KOPT-K1 (cell line): ENCODE results near the gene ZNF215.

Source experiments
- H3K27ac ChIP-seq: fragments of 200-600 bp; sonication (generic); 2 replicates; pipeline ENCODE4 v1.5.1; 2016; ENCODE audit warnings: antibody characterized with exemption, mild to moderate bottlenecking, low read depth, low read length; ENCODE audit not compliant: poor library complexity, severe bottlenecking
- H3K36me3 ChIP-seq: fragments of 200-600 bp; sonication (generic); 2 replicates; pipeline ENCODE4 v1.5.1; 2017; ENCODE audit warnings: antibody characterized with exemption, mild to moderate bottlenecking, low read length, moderate library complexity; ENCODE audit not compliant: insufficient read depth
- H3K9me3 ChIP-seq: fragments of 200-600 bp; sonication (generic); 2 replicates; pipeline ENCODE4 v1.5.1; 2017; ENCODE audit warnings: antibody characterized with exemption, low read length, mild to moderate bottlenecking; ENCODE audit not compliant: insufficient read depth, poor library complexity, severe bottlenecking

ZNF215 gene

GRCh38 chr11:6988506-6988905 lies 62.3 kb downstream of the ZNF215 start:
- H3K36me3 ChIP-seq: no peaks in the 10 kb centered on the region

GRCh38 chr11:6991227-6991626 lies 65.0 kb downstream of the ZNF215 start:
- H3K36me3 ChIP-seq: no peaks in the 10 kb centered on the region
- H3K9me3 ChIP-seq: no peaks in the 10 kb centered on the region
- no peak overlapping the region for H3K27ac ChIP-seq

More at GRCh38 chr11:6988506-6988905, 62.3 kb downstream of the ZNF215 start:
- Histone ChIP-seq H3K9me3 (no peaks in the 10 kb centered on the region), H3K27ac (no peak overlapping the region)

- no peaks in the 10 kb centered on the region for H3K9me3 ChIP-seq
- H3K36me3 ChIP-seq: no peaks in the 10 kb centered on the region
- H3K27ac ChIP-seq: no peak overlapping the region
Measured at GRCh38 chr11:6992026-6992425, 65.8 kb downstream of the ZNF215 start.

- no peaks in the 10 kb centered on the region for H3K36me3 ChIP-seq
- H3K9me3 ChIP-seq: no peaks in the 10 kb centered on the region
- H3K27ac ChIP-seq: no peak overlapping the region
Measured at GRCh38 chr11:6992457-6993417, 66.5 kb downstream of the ZNF215 start.

- no peaks in the 10 kb centered on the region for H3K9me3 ChIP-seq
- no peak overlapping the region for H3K27ac ChIP-seq
- no peaks in the 10 kb centered on the region; the same call in 1 of the 2 replicates for H3K36me3 ChIP-seq
Measured at GRCh38 chr11:6995703-6996102, 69.5 kb downstream of the ZNF215 start.

- Histone ChIP-seq H3K27ac (no peak overlapping the region), H3K36me3 (no peaks in the 10 kb centered on the region; the same call in 1 of the 2 replicates), H3K9me3 (no peaks in the 10 kb centered on the region)
Measured at GRCh38 chr11:7004482-7004881, 78.3 kb downstream of the ZNF215 start.
